Prostate gland (tissue), 2 donors: ENCODE data around the gene HSD17B8. TPM values are rescaled to one million over a fixed set of nuclear protein-coding genes. Genes with fewer than 3 reads are reported as not detected.

Source experiments
- DNase-seq: peaks from one replicate; pipeline ENCODE4 v3.0.0-alpha.2; 2019; ENCODE audit warnings: low spot score
- H3K27ac ChIP-seq, 2 donors: fragments of 200-600 bp; sonication (generic); 2 replicates each; pipeline ENCODE4 v1.5.1; 2017 to 2019
- H3K27me3 ChIP-seq: fragments of 200-600 bp; sonication (generic); replicated peaks from 2 replicates; pipeline ENCODE4 v1.5.1; 2019; ENCODE audit not compliant: insufficient read depth
- H3K36me3 ChIP-seq, 2 donors: fragments of 200-600 bp; sonication (generic); 1 replicate in 1 of 2; 2 replicates in 1 of 2; pipeline versions ENCODE4 v1.5.1 to v1.8.1; 2017 to 2019
- H3K4me1 ChIP-seq: fragments of 200-600 bp; sonication (generic); replicated peaks from 2 replicates; pipeline ENCODE4 v1.5.1; 2019
- H3K4me3 ChIP-seq, 2 donors: fragments of 200-600 bp; sonication (generic); 2 replicates each; pipeline ENCODE4 v1.5.1; 2017 to 2019
- H3K9me3 ChIP-seq: fragments of 200-600 bp; sonication (generic); 2 replicates; pipeline ENCODE4 v1.5.1; 2017
- CTCF ChIP-seq, 4 experiments: fragments of 200-600 bp in 2 of 4; fragments of 450-650 bp in 2 of 4; sonication (generic) in 2 of 4; IDR thresholded peaks; 1 replicate in 3 of 4; 2 replicates in 1 of 4; pipeline ENCODE4 v1.5.1; 2016 to 2019; ENCODE audit warnings: antibody characterized with exemption in 4 of 4, mild to moderate bottlenecking in 2 of 4, moderate library complexity in 2 of 4
- POLR2A ChIP-seq: fragments of 450-650 bp; IDR thresholded peaks from one replicate; pipeline ENCODE4 v1.6.1; 2016; ENCODE audit warnings: antibody characterized with exemption, mild to moderate bottlenecking
- POLR2AphosphoS5 ChIP-seq: sonication (generic); formaldehyde crosslinking; IDR thresholded peaks from one replicate; pipeline ENCODE4 v1.6.1; 2017; ENCODE audit warnings: antibody characterized with exemption
- WGBS: methylation state at CpG from one replicate; pipeline ENCODE4 v1.1.5; 2018; 5-methylcytosine and 5-hydroxymethylcytosine counted together
- intact Hi-C: fragments of 100-400 bp; cut with DNase I; formaldehyde crosslinking; loops from one replicate; pipeline ENCODE4 v1.14.2; 2022
- total RNA-seq, 2 donors: library from RNA; depleted of rRNA; stranded (reverse); fragments of >200 nt; gene quantifications; one replicate each; pipeline ENCODE4 v1.1.0, GENCODE V29; 2016

HSD17B8 gene
- total RNA-seq, 2 donors from 2014 or later = 21.9 to 43.7 TPM

- 92% methylated on average over 10 of the region's 10 CpGs for WGBS
- Histone ChIP-seq H3K27me3 (no peaks in the 10 kb centered on the region), H3K9me3 (no peaks in the 10 kb centered on the region), H3K4me1 (no peaks in the 10 kb centered on the region), H3K27ac (no peak overlapping the region), H3K36me3 (no peaks in the 10 kb centered on the region), H3K4me3 (no peak overlapping the region)
- TF ChIP-seq POLR2AphosphoS5 = no peak
- TF ChIP-seq POLR2A = no peak
- no peak for TF ChIP-seq CTCF (IDR thresholded peaks at IDR 0.05)
- intact Hi-C loops = no loop called here
- no peak for DNase-seq
Observed at GRCh38 chr6:33178755-33179475, 25.5 kb upstream of the HSD17B8 start.

GRCh38 chr6:33181141-33181540 is 23.3 kb upstream of the HSD17B8 start:
- no peaks in the 10 kb centered on the region for H3K4me1 ChIP-seq
- intact Hi-C loops = no loop called here
- no peaks in the 10 kb centered on the region for H3K27me3 ChIP-seq
- H3K4me3 ChIP-seq = no peak overlapping the region
- no peaks in the 10 kb centered on the region for H3K36me3 ChIP-seq
- 91% methylated on average over 7 of the region's 7 CpGs for WGBS
- no peaks in the 10 kb centered on the region for H3K9me3 ChIP-seq
- TF ChIP-seq CTCF (IDR thresholded peaks at IDR 0.05) (no peak), POLR2A (no peak), POLR2AphosphoS5 (no peak)
- DNase-seq = no peak
- H3K27ac ChIP-seq = no peak overlapping the region

GRCh38 chr6:33183071-33183683 is 21.3 kb upstream of the HSD17B8 start:
- Histone ChIP-seq H3K9me3 (no peaks in the 10 kb centered on the region), H3K27me3 (no peaks in the 10 kb centered on the region), H3K36me3 (no peaks in the 10 kb centered on the region), H3K27ac (no peak overlapping the region), H3K4me3 (no peak overlapping the region), H3K4me1 (no peaks in the 10 kb centered on the region)
- 86% methylated on average over 5 of the region's 5 CpGs for WGBS
- DNase-seq = no peak
- TF ChIP-seq POLR2AphosphoS5 = no peak
- no peak for TF ChIP-seq POLR2A
- no peak for TF ChIP-seq CTCF (IDR thresholded peaks at IDR 0.05)
- intact Hi-C loops = no loop called here

GRCh38 chr6:33185190-33185589 is 19.3 kb upstream of the HSD17B8 start:
- H3K27me3 ChIP-seq = no peaks in the 10 kb centered on the region
- 71% methylated on average over 9 of the region's 9 CpGs for WGBS

More at GRCh38 chr6:33185190-33185589, 19.3 kb upstream of the HSD17B8 start:
- Histone ChIP-seq H3K9me3 (no peaks in the 10 kb centered on the region), H3K36me3 (no peaks in the 10 kb centered on the region), H3K4me3 (no peak overlapping the region), H3K27ac (no peak overlapping the region), H3K4me1 (no peaks in the 10 kb centered on the region)
- intact Hi-C loops = no loop called here
- no peak for DNase-seq
- no peak for TF ChIP-seq CTCF (IDR thresholded peaks at IDR 0.05)
- no peak for TF ChIP-seq POLR2A
- no peak for TF ChIP-seq POLR2AphosphoS5
